HUDEP-2 (cell line): ENCODE measurements around the gene CYP8B1.

Source experiments
- DNase-seq, 76 experiments: peaks; one replicate each; lab custom pipeline; 2025; ENCODE audit not compliant: unreplicated experiment in 76 of 76; lab: John Stamatoyannopoulos, UW

Gene CYP8B1

DNA sequence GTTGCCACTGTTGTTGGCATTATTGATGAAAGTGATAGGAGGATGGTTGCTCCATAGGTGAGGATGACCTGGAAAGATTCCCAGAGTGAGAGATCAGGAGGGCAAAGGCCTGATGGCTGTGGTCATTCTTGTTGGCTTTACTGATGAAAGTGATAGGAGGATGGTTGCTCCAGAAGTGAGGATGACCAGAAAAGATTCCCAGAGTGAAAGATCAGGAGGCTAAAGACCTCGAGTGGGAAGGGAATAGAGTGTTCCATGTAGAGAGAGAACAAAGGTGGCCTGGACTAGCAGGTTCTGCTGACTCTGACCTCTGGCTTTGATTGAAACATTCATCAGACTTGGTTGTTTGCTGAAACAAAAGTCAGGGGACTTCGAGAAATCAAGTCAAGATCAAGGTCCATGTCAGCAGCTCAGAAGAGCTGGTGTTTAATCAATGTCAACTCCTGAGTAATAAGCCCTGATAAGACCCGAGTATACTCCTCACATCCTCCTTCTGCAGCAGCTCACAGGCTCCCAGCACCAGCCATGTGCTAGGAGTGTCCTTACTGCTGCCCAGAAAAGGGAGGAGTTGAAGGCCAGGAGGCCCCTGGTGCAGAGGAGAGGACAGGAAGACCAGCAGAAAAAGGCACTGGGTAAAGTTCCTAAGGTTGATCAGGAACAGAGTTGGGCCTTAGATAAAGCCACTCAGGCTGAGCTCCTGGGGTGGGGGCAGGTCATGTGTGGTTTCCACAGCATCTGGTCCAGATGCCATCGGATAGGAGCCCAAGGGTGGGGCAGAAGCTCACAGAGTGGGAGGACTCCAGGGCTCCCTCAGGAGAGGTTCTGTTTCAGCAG lies 19.9 kb downstream of the CYP8B1 start:
- peak in 74 of 76 experiments; percentile 15 to 86 (median 66) for DNase-seq

DNA sequence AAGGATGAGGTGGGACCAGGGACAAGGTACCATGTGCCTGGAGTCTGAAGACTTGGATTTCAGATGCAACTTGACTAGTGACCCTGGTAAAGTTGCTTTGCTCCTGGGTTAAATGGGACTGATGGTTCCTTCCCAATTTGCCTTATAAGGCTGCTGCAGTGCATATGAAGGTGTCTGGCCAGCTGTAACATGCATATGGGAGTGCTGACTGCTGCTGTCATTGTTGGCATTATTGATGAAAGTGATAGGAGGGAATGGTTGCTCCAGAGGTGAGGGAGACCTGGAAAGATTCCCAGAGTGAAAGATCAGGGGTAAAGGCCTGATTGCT lies 20.5 kb downstream of the CYP8B1 start:
- no peak for DNase-seq

DNA sequence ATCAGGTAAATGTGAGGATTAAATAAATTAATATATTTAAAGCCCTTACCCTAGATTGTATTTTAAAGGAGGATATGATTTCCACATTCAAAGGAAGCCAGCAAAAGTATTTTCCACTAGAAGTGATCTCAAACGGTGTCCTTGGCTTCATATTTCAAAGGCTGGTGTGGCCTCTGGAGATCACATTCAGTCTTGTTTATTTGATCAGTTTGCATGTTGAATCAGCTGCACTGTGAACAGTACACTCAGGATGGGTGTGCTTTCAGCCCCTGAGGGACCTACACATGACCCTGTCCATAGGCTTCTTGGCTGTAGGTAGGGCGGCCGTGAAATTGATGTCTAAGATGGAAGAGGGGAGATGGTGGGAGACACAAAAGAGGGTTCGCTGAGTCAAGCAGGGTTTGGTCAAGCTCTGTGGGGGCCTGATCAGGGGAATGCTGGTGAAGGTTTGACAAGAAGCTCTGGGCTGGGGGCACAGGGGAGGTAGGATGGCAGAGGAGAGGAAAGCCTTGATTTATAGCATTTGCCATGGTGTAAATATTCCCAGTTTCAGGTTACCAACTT lies 21.9 kb downstream of the CYP8B1 start:
- DNase-seq: no peak

DNA sequence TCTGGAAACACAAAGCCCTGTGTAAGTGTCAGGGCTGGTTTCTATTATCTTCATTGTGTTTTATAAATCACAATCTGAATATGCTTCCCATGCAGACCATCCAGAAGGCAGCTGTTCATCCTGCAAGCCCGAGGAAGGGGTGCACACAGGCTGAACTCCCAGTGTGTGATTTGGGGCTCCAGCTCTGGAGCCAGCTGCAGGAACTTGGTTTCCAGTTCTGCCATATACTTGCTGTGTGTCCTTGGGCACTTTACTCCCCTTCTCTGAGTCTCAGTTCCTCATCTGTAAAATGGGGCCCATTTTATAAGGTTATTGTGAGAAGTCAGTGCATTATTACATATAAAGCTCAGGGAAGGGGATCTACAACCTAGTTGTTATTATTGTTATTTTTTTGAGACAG lies 22.6 kb downstream of the CYP8B1 start:
- DNase-seq: no peak

DNA sequence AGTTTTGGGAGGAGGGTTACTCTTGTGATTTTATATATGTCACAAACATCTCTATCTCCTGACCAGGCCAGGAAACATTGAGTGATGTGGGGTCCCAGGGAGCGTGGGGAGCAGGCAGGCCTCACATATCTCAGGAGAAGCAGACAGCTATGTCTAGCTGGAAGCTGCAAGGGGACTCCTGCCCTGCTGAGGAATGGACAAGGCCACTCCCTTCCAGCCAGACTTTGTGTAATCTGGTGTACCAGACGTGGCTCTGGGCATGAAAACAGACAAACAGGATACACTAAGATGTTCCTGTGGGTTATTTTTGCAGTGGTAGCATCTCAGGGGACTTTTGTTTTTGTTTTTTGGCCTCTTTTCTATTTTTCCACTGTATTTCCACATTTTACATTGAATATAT lies 23.2 kb downstream of the CYP8B1 start:
- DNase-seq: peak in 70 of 76 experiments; percentile 8 to 84 (median 60)

DNA sequence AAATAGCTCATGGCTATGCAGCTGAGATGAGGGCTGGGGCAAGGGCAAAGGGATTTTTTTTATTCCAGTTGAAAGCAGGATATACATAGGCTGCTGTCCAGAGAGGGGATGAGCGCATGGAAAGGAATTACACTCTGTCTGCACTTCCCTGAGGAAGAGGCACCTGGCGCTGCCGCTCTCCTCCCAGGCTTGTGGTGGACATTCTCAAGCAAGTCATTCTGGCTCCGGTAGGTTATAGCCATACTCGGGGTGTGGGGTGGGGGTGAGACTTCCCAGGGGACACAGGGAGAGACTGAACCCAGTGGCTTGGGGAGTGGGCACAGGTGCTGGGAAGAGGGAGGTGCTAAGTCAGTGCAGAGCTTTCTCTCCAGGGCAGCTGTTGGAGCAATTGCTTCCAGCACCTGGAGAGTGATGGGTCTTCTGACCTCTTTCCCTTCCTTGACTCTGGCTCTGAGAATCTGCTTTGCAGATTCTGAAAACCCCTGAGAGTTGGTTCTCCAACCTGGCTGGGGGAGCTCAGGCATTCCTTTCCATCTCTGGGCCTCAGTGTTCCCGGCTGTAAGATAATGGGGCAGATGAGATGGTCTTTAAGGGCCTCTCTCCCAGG lies 24.3 kb downstream of the CYP8B1 start:
- no peak for DNase-seq

DNA sequence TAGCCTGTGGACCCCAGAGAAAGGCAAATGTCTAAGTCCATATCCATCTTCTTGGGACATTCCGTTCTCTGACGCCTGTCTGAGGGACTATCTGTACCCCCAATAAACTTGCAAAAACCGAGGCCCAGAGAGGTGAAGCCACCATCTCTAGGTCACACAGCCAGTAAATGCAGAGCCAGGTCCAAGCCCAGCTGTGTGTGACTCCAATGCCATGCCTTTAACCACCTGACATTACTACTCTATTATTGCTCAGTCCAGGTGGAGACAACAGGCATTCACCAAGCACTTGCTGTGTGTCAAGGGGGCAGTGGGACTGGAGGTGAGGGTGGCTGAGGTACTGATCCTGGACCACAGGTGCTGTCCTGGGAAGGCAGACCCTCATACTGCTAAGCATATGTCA lies 25.4 kb downstream of the CYP8B1 start:
- no peak for DNase-seq

DNA sequence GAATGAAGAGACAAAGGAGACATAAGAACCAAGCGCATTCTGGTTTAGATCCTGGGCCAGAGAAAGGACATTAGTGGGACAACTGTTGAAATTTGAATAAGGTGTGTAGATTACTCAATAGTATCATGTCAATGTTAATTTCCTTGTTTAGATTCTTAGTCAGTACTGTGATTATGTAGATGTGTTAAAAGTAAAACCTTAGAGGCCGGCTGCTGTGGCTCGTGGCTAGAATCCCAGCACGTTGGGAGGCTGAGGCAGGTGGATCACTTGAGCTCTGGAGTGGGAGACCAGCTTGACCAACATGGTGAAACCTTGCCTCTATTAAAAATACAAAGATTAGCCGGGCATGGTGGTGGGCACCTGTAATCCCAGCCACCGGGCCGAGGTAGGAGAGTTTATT lies 26.7 kb downstream of the CYP8B1 start:
- DNase-seq: no peak

DNA sequence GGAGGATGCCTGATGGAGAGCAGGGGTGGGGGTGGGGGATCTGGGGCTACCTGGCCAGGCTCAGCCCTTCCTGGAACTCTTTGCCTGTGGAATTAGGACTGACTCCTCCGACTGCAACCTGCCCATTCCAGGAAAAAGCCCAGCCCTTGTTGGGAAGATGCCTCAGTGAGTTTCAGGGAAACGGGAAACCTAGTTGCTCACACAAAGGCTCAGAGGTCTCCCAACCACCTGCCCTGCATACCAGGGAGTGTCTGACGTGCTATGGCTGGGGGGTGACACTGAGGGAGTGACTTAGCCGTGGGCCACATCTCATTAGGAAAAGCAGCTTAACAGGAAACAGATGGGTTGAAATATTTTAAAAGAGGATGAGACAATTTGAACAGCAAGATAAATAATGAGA lies 27.9 kb downstream of the CYP8B1 start:
- no peak for DNase-seq

DNA sequence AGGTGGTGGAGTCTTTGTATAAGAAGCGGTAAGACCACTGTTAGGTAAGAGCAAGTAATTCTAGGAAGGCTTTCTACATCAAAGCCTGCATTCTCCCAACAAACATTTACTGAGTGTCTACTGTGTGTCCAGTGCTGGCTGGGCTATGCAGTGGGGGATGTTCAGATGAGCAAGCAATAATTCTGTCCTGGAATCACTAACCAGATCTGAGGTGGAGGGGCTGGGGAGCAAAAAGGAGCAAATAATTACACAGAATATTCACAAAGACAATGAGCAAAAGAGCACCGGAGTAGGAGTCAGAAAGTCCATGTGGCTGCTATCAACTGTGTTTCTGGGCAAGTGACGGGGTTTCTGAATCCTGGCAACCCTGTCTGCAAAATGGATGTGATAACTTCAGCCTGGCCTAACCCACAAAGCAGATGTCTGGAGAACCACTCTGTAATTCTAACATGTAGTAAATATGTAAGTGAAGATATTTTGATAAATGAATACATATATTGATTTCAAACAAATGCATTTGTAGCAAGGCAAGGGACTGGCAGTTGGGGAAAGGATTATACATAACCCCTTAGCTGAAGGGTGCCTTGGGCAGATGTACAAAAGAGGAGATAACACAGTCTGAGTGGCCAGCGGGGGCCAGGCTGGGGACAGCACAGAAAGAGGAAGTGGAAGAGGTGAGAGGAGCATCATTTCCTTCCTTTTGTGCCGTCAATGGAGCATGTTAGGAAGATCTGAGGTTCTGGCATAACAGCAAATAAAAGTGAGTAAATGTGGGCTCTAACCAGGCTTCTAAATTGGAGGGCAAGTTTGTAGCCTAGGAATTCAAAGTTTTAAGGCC lies 28.8 kb downstream of the CYP8B1 start:
- DNase-seq: peak in 42 of 76 experiments; percentile 3 to 56 (median 22)

DNA sequence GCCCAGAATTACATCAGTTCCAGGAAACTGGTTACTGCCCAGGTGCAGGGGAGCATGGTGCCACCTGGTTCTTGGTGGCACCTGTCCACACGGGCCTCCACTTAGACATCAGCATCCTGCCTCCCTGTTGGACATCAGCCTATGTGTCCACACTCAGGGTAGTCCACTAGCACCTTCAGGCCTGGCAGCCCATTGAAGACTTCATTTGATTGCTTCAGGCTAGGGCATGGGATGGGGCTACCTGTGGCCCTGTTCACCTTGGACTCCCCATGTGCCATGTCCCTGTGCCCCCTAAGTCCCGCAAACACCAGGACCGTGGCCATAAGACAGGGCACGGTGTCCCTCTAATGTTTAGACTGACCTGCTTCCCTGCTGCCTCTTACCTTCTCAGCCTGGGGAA lies 30.9 kb downstream of the CYP8B1 start:
- no peak for DNase-seq

DNA sequence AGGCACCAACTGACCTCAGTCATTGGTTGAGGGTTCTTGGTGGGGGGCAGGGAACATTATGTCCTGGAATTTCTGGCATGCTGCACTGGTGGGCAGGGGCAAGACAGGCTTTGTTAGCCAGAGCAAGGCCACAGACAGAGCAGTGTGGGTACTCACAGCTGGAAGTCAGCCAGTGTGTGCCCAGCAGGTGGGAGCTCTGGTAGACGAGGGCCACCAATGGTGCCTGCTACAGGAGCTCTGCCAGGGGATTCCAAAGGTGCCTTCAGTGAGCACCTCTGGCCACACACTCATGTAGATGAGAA lies 31.3 kb downstream of the CYP8B1 start:
- DNase-seq: no peak

DNA sequence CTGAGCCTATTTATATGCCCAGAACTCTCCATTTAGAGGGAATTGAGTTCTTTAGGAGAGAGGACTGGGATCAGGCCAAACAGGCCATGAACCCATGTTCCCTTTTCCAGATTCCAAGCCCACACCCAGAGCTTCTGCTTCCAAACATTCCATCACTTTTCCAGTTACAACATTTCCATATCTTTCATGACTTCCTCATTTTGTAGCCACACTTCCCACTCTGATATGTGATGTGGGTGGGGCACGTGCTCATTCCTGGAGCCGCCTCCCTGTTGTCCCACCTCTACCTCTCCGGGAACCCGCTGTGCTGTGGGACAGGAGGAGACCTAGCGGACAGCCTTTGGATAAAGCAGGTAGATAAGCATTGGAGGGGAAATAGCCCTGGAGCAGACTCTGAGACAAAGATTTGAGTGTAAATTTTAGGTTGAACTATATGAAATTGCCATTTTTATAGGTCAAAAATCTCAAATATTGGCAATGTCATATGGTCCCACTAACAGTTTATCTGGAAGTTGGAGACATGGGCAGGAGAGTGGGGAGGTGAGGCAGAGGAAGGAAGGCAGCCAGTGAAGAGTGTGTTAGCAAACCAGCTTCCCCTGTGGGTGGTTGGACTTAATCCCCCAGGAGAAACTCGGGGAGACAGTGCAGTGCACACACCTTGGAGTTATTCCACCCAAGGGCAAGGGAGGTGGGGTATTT lies 31.8 kb downstream of the CYP8B1 start:
- DNase-seq: no peak

DNA sequence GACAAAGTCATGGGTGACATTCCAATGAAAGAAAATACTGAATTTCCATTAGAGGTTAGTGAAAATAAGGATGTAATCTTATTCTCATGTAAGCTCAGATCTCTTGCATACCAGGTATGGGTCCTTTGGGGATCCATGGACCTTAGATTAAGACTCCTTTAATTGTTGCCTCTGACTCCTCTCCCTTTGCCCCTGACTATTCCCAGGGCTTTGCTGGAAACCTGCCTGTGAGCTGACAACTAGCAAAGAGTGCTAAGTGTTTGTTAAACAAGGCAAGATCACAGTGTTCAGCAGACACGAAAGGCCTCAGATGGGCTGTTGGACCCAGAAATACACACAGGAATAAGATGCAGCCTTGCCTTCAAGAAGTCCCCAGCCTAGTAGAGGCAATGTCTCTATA lies 34.3 kb downstream of the CYP8B1 start:
- no peak for DNase-seq

DNA sequence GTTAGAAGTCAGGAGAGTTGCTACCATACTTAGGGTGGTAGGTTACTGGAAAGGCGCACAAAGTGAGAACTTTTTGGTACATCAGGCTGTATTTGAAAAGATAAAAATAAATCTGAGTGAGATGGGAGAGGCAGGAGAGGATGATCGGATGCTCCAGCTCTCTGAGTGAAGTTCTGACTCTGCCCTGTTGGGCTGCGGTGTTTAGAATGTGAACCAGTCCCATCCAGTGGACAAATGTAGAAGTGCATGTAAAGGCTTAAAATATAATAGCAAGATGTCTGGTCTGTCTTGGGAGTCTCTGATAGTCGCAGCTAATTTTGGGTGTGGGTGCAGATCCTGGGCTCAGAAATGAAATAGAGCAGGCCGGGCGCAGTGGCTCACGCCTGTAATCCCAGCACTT lies 36.1 kb downstream of the CYP8B1 start:
- DNase-seq: peak in 61 of 76 experiments; percentile 6 to 79 (median 41)

DNA sequence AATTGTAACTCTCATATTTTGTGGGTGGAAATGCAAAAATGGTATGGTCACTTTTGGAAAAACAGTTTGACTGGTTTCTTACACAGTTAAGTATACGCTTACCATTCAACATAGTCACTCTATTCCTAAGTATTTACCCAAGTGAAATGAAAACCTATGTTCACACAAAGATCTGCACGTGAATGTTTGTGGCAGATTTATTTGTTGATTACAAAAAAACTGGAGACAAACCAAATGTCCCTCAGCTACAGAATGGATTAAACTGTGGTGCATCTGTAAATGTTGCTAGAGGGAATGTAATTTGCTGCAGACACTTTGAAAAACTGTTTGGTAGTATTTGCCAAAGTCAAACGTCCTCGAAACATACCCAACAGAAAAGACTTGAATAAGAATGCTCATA lies 37.1 kb downstream of the CYP8B1 start:
- DNase-seq: no peak

DNA sequence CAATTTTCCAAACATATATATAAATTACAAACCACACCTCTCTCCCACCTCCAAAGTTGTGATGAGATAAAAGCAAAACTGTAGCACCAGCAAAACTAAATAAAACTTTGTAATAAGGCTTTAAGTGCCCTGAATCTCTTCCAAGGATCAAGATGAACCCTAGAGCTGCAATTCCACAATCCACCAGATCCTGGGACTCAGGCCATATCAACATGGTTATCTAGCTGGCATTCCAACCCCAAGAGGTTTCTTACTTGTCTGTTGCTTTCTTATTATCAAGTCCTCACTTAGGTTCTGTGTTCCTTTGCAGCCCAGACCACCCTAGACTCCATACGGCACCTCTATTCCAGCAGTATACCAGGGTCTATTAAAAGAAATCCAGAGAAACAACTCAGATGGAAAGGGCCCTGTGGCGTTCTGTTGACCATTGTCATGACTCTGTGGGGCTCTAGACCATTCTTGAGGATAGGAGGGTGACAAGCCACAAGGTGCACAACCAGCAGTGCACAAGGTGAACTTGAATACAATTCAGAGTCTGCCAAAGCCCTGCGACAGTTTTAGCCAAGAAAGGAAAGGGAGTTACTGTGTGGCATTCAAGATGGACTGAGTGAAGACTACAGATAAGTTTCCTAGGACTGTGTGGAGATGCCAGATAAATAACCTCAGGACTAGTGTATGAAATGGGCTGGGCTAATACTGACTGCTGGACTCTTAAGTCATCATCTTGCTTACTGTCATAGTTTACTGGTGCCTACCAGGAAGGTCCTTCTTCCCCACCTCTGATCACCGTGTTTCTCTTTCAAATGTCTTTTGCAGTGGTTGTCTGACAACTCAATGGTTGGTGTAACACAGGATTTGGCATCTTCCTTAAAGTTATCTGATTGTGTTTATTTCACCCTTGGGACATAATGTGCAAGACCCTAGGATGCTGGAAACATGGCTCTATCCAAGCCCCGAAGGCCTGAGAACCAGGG lies 39.2 kb downstream of the CYP8B1 start:
- DNase-seq: peak in 73 of 76 experiments; percentile 14 to 93 (median 70)

DNA sequence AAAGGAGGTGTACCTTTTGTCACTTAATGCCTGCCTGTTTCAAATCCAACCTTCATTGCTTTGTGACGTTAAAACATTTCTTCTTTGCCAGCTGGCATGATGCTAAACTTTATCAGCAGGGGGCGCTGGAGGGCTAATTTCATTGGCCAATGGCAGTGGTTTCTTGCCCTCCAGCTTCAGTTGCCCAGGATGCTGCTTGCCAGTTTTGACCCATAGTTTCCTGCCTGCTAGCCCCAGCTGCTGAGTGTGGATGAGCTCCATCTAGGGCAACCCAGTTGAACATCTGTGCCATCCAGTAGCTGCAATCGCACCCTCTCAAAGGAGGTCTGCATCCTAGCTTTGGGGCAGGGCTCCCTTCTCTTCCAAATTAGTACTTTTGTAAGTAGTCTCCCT lies 44.4 kb downstream of the CYP8B1 start:
- peak in 73 of 76 experiments; percentile 21 to 88 (median 70) for DNase-seq

DNA sequence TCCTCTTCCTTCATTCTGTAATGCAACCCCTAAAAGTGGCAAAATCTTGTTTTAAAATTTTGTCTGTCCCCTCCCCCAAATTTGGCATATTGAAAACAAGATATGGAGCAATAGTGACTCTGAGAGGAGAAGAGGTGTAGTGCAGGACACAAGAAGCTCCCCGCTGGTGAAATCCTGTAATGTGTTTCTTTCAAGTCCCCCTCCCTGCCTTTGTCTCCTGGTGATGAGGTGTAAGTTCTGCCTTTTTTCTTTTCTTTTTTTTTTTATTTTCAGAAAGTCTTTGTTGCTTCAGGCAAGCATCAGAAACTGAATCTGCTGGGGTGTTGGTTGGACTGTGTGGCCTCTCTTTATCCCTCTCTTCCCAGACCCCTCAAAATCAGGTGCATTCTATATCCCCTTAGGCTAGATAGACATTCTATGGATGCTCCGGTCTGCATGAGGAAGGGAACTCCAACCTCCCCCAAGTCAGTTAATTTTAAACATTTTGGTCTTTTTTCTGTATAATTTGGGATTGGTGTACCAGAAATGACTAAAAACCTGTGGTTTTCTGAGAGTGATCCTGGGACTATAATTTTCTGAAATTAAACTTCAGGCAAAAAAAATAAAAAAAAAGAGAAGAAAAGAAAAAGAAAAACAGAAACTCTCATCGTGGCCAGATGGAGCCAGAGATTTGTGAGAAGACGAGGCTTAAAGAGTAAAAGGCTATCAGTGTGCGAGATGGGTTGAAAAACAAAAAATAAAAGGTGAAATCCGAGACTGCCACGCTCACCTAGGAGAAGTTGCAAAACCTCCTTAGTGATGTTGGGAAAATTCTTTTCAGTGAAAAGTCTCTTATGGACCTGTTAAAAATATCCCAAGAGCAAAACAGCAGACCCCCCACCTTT lies 45.0 kb downstream of the CYP8B1 start:
- peak in 30 of 76 experiments; percentile 4 to 54 (median 28) for DNase-seq
